Left renal pelvis (tissue), 4 donors: Measurements from ENCODE around the gene KEAP1. TPM values are rescaled to one million over a fixed set of nuclear protein-coding genes. Genes with fewer than 3 reads are reported as not detected.
"Not testable (repeated sequence)": the region's sequence is repeated elsewhere in the genome, so short reads cannot be mapped to it uniquely, and the experiment has no call there.

Experiments used
- DNase-seq, 4 donors: peaks; one replicate each; pipeline ENCODE4 v3.0.0-alpha.2; 2013; ENCODE audit warnings: low read depth in 4 of 4, low spot score in 3 of 4
- polyA plus RNA-seq, 4 donors: library from polyadenylated mRNA; unstranded; fragments of 120-200 nt; gene quantifications; one replicate each; pipeline ENCODE4 v1.2.1, GENCODE V29; 2013; ENCODE audit not compliant: insufficient read length in 4 of 4

The KEAP1 gene
- polyA plus RNA-seq = 10 to 100 TPM; 71.2 to 77.2 (median 74.1) TPM

DNA sequence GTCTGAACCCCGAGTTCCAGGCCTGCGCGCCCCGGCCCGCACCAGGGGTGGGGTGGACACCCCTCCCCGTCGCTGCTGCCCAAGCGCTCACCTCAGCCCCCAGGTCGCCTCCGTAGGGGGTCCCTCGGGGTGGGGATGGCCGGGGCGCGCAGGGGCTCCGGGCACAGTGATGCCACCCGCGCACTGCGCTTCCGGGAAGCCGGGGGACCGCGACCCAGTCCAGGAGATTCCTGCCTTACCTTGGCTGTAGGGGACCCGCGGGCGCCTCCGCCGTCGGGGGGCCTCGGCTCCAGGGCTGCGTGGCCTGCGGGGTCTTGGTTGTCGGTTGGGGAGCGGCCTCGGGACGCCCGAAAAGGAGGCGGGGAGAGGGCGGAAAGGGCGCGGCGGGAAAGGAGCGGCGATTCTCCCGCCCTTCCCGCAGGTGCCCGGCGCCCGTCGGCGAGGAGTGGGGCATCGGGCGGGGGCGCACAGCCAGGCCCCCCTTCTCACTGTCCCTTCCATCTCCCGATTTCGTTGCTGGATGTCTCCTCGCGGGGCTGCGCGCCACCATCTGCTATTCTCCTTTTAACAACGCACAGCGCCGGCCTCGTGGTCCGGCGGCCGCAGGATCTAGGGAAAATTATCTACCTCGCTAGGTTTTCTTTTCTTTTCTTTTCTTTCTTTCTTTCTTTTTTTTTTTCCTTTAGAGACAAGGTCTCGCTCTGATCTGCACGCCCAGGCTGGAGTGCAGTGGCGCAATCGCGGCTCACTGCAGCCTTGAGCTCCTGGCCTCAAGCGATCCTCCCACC is at the start of gene KEAP1:
TSS of gene KEAP1 (minus strand) at position 355 of the 788 bp plus-strand sequence. CDS start 3,323 bp downstream, outside the sequence.
- no peak for DNase-seq

DNA sequence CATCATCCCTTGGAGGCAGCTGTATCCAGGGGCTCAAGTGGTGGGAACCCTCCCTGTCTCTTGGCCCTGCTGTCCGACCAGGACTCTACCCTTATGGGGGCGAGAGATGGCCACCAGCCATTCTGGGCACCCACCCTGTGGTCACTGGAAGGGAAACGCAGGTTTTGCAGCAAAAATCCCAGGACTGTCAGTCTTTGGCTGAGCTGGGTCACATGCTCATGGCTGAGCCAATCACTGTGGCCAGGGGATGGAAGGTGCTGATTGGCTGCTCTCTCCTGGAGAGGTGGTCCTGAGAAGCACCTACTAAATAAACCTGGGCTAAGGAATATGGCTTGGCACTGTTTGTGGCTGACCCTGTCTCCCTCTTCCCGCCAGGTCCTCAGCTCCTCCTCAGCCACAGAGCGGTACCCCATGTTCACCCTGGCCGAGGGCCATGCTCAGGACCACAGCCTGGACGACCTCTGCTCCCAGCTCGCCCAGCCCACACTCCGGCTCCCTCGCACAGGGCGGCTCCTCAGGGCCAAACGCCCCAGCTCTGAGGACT is 49.4 kb upstream of the KEAP1 start:
- no peak for DNase-seq

DNA sequence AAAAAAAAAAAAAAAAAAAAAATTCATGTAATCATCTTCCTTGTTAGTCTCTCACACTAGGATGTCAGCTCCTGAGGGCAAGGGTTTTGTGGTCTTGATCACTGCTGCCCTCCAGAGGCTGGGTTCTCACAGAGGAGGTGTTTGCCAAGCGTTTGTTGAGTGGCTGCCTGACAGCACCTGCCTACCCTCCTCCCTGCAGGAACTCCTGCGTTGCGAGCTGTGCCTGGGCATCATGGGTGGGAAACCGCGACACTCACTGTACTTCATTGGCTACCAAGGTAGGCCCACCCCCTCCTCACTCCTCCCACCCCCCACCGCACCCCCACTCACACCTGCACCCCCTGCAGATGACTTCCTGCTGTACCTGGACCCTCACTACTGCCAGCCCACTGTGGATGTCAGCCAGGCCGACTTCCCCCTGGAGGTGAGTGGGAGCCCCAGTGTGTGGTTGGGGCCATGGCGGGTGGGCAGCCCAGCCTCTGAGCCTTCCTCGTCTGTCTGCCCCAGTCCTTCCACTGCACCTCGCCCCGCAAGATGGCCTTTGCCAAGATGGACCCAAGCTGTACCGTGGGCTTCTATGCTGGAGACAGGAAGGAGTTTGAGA is 48.6 kb upstream of the KEAP1 start:
- no peak for DNase-seq

DNA sequence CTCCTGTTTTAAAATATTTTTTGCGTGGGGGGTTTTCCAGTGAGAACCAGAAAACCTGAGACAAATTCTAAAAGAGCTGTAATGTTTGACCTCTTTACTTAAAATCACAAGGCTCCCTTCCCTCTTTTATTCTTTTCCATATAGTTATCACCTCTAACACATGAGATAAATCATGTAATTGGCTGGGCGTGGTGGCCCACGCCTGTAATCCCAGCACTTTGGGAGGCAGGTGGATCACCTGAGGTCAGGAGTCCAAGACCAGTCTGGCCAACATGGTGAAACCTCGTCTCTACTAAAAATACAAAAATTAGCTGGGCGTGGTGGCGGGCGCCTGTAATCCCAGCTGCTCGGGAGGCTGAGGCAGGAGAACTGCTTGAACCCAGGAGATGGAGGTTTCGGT is 47.9 kb upstream of the KEAP1 start:
- not testable (repeated sequence) for DNase-seq

DNA sequence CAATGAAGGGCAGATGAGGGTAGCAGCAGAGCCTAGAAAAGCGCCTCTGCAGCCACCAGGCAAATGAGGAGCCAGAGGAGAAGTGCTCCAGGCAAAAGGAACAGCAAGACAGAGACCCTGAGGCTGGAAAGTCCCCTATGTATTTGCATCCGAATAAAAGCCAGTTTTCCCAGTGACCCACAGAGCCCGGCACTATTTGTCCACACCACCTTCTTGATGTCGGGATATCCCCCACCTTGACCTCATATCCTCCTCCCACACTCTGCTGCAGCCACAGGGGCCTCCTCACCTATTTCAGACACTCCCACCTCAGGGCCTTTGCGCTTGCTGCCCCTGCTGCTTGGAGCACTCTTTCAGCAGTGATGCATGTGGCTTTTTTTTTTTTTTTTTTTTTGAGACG is 47.2 kb upstream of the KEAP1 start:
- DNase-seq = no peak

DNA sequence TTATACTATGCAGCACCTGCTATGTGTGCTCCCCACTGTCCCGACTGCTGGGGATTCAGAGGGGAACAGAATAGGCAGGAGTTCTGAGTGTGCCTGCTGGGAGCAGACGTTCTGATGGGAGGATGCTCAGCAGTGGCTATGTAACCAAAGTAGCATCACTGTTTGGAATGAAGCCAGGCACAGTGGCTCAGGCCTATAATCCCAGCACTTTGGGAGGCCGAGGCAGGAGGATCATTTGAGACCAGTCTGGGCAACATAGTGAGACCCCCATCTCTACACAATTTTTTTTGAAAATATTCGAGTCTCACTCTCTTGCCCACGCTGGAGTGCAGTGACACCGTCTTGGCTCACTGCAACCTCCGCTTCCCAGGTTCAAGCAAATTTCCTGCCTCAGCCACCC is 46.6 kb upstream of the KEAP1 start:
- DNase-seq = no peak

DNA sequence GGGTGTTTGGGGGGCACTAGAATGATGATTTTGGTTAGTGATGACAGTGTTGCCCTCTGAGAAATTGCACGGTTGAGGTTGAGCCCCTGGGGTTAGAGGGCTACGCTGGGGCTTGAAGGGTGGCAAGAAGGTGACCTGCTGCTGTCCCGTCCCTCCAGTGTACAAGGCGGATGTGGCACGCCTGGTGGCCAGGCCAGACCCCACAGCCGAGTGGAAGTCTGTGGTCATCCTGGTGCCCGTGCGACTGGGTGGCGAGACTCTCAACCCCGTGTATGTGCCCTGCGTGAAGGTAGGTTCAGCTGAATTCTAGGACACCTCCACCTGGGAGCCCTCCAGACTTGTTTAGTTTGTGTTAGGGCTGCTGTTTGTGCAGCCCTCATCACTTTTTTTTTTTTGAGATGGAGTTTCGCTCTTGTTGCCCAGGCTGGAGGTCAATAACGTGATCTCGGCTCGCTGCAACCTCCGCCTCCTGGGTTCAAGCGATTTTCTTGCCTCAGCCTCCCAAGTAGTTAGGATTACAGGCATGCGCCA is 45.7 kb upstream of the KEAP1 start:
- DNase-seq = no peak

DNA sequence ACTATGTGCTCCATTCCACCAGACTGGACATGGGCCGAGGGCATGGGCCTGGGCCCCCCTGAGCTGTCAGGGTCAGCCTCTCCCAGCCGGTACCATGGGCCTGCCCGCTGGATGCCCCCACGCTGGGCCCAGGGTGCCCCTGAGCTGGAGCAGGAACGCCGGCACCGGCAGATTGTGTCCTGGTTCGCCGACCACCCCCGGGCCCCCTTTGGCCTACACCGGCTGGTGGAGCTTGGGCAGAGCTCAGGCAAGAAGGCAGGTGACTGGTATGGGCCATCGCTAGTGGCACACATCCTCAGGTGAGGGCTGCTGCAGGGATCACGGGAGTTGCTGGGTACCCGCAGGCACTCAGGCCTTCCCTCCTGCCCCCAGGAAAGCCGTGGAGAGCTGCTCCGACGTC is 43.7 kb upstream of the KEAP1 start:
- no peak for DNase-seq

DNA sequence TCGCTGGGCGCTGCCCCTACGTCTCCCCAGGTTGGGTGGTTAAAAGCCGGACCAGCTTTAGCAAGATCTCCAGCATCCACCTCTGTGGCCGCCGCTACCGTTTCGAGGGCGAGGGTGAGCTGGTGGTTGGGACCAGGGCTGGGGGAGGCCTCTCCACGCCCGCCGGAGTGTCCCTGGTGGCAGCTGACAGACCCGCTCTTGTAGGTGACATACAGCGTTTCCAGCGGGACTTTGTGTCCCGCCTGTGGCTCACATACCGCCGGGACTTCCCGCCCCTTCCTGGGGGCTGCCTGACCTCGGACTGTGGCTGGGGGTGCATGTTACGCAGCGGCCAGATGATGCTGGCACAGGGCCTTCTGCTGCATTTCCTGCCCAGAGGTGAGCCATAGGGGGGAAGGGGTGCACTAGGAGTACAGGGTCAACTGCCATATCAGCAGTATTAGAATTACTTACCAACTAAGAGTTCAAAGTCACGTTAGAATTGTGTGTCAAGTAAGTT is 41.6 kb upstream of the KEAP1 start:
- no peak for DNase-seq

DNA sequence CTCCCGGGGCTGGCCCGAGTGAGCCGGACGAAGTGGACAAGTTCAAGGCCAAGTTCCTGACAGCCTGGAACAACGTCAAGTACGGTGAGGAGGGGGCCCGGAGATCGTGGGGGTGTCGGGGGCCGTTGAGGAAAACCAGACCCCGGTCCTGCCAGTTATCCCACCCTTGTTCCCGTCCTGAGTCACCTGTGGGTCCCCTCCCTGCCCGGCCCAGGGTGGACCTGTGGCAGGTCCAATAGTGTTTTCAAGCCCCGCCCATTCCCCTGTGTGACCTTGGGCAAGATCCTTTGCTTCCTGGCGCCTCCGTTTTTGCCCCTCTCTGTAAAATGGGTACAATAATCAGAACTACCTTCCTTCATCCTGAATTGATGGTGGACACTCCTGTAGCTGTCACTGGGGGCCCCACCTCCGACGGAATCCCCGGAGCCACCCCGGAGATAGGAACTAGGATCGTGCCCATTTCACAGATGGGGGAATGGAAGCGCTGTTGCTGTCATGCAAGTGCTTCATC is 41.1 kb upstream of the KEAP1 start:
- no peak for DNase-seq

DNA sequence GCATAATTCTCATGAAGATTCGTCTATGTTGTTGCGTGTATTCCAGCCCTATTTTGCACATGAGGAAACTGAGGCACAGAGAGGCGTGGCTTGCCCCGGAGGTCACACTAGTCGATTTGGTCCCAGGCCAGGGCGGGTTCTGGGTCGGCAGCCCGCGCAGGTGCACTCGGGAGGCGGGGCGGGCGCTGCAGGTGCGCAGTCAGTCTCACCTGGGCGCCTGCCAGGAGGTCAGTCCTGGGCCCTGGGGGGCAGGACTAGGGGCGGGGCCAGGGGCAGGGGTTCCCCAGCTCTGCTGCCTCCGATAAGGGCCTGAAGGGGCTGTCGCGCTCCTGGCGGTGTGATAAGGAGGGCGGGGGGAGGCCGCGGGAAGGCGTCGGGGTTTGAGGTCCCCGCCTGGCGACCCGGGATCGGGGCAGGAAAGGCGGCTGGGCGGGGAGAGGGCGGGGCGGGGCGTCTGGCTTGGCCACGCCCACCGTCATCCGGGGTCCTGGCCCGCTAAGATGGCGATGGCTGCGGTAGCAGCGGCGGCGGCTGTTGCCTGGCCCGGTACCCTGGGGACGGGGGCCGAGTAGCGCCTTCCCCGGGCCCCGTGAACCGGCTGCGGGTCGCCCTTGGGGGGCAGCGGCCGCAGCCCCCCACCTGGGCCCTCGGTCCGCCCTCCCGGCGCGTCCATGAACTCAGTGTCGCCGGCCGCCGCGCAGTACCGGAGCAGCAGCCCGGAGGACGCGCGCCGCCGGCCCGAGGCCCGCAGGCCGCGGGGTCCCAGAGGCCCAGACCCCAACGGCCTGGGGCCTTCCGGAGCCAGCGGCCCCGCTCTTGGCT is 40.5 kb upstream of the KEAP1 start, which contains the start of gene ATG4D:
TSS of gene ATG4D (plus strand) at position 485 of the 822 bp plus-strand sequence. CDS start at position 672, 187 bp downstream.
- no peak for DNase-seq

DNA sequence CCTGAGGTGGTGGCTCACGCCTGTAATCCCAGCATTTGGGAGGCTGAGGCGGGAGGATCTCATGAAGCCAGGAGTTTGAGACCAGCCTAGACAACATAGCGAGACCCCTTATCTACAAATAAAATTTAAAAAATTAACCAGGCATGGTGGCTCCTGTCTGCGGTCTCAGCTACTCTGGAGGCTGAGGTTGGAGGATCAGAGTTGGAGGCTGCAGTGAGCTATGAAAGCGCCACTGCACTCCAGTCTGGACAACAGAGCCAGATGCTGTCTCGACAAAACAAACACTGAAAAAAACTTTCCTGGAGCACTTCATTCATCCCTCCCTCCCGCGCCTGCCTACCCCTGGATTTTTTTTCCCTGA is 39.9 kb upstream of the KEAP1 start:
- DNase-seq = no peak

DNA sequence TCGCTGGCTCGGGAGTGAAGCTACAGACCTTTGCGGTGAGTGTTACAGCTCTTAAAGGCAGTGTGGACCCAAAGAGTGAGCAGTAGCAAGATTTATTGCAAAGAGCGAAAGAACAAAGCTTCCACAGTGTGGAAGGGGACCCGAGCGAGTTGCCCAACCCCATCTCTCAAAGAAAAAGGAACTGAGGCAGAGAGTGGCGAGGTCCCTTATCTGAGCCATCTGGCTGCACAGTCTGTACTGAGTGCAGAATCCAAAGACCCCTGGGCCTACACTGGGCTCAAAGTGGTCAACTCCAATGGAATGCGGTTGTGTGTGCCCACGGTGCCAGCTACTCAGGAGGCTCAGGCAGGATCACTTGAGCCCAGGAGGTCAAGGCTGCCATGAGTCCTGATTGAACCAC is 35.9 kb upstream of the KEAP1 start:
- not testable (repeated sequence) for DNase-seq

DNA sequence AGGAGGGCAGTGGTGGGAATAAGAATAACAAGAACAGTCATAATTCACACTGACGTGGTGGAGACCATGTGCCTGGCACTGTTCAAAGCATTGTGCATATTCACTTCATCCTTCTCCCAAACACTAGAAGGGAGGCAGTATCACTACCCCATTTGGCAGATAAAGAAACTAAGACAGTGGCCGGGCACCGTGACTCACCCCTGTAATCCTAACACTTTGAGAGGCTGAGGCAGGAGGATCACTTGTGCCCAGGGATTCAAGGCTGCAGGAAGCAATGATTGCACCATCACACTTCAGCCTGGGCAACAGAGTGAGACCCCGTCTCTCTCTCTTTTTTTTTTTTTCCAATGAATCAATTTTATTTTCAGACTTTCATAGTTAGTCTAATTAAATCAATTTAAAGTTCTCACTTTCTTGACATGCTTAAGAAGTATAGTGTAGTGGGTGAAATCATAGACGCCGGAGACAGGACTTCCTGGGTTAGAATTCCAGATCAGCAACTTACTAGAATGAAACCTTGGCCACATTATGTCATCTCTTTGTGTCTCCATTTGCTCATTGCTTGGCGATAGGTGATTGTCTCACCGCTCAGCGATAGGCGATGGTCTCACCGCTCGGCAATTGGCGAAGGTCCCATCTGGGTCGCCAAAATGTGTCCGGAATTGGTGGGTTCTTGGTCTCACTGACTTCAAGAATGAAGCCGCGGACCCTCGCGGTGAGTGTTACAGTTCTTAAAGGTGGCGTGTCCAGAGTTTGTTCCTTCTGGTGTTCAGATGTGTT is 35.2 kb upstream of the KEAP1 start:
- no peak for DNase-seq

DNA sequence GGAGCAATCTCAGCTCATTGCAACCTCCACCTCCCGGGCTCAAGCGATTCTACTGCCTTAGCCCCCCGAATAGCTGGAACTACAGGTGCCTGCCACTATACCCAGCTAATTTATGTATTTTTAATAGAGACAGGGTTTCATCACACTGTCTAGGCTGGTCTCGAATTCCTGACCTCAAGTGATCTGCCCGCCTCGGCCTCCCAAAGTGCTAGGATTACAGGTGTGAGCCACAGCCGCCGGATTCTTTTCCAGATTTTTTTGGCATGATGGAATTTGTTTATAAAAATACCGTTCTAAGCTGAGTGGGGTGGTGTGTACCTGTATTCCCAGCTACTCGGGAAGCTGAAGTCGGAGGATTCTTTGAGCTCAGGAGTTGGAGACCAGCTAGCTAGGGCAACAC is 34.5 kb upstream of the KEAP1 start:
- DNase-seq = no peak

DNA sequence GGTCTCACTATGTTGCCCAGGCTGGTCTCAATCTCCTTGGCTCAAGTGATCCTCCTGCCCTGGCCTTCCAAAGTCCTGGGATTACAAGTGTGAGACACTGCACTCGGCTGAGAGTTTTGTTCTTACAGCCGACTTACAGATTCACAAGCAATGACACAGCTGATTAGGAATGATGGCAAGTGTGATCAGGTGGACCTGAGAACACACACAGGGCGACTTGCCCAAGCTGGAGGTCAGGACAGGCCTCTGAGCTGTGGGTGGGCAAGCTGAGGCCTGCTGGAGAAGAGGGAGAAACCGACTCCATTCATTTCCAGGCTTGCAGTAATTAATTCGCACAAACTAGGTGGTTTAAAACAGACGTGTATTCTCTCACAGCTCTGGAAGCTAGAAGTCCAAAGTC is 32.5 kb upstream of the KEAP1 start:
- DNase-seq = no peak

DNA sequence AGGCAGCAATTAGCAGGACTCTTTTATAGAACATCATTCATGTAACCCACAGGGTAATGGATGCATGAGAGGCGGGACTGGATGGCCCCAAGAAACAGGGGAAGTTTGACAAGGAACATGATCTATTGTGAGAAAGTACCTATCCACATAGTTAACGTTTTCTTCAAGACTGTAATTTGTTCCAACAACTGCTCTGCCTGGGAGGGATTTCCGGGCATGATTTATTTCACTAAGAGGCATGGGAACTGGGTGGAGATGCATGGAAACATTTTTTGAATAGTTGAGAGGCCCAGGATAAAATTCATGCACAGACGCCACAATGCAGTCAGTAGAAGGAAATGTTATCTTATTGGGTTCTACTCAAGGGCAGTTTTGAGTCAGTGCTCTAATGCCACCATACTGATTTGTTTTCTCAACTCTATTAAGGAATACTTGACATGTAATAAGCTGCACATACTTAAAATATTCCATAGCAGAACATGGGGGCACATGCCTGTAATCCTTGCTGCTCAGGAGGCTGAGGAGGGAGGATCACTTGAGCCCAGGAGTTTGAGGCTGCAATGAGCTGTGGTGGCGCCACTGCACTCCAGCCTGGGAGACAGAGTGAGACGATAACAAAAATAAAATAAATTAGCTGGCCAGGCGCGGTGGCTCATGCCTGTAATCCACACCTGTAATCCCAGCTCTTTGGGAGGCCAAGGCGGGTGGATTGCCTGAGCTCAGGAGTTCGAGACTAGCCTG is 30.7 kb upstream of the KEAP1 start:
- DNase-seq = no peak

DNA sequence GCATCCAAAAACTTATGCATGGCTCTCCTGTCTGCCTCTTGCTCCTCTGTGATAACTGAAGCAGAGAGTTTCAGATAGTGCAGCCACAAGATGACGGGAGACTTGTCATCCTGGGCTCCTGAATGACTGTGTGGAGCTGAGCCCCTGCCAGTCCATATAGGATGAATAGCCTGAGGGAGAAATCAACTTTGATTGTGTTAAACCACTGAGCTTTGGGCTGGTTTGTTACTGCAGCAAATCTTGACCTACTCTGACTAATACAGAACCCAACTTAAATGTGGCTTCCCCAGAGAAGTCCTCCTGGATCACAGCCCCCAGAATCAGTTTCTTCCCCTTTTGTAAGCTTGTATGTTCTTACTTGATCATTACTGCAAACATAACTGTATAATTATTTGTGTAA is 29.3 kb upstream of the KEAP1 start:
- DNase-seq = no peak

DNA sequence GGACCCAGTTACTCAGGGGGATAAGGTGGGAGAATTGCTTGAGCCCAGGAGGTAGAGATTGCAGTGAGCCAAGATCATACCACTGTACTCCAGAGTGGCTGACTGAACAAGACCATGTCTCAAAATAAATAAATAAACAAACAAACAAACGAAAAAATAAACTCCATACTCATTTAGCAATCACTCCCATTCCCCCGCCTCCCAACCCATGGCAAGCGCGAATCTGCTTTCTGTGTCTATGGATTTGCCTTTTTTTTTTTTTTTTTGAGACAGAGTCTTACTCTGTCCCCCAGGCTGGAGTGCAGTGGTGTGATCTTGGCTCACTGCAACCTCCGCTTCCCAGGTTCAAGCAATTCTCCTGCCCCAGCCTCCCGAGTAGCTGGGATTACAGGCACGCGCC is 23.7 kb upstream of the KEAP1 start:
- not testable (repeated sequence) for DNase-seq
